Measurements from ENCODE around the gene BRSK1.

- TF ChIP-seq, protein P1, sequence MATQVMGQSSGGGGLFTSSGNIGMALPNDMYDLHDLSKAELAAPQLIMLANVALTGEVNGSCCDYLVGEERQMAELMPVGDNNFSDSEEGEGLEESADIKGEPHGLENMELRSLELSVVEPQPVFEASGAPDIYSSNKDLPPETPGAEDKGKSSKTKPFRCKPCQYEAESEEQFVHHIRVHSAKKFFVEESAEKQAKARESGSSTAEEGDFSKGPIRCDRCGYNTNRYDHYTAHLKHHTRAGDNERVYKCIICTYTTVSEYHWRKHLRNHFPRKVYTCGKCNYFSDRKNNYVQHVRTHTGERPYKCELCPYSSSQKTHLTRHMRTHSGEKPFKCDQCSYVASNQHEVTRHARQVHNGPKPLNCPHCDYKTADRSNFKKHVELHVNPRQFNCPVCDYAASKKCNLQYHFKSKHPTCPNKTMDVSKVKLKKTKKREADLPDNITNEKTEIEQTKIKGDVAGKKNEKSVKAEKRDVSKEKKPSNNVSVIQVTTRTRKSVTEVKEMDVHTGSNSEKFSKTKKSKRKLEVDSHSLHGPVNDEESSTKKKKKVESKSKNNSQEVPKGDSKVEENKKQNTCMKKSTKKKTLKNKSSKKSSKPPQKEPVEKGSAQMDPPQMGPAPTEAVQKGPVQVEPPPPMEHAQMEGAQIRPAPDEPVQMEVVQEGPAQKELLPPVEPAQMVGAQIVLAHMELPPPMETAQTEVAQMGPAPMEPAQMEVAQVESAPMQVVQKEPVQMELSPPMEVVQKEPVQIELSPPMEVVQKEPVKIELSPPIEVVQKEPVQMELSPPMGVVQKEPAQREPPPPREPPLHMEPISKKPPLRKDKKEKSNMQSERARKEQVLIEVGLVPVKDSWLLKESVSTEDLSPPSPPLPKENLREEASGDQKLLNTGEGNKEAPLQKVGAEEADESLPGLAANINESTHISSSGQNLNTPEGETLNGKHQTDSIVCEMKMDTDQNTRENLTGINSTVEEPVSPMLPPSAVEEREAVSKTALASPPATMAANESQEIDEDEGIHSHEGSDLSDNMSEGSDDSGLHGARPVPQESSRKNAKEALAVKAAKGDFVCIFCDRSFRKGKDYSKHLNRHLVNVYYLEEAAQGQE (IDR thresholded peaks at IDR 0.05; ENCODE audit: insufficient read depth in 1 of 2, low read depth in 2 of 2, low read length in 2 of 2): no peak
- TF ChIP-seq POLR2AphosphoS5 (IDR thresholded peaks at IDR 0.05; ENCODE audit: low read depth, low read length) (no peak), TAF1 (IDR thresholded peaks at IDR 0.05; ENCODE audit: borderline replicate concordance, insufficient read depth, low read length) (no peak), SIN3A (IDR thresholded peaks at IDR 0.05; ENCODE audit: borderline replicate concordance, insufficient read depth, low read length) (no peak), FOXP2 (optimal IDR thresholded peaks at IDR 0.05; ENCODE audit: borderline replicate concordance, extremely low read depth, extremely low read length, insufficient read depth) (no peak)
Observed at GRCh38 chr19:55324662-55325061, 40.9 kb downstream of the BRSK1 start.
